DND-41 (cell line): ENCODE measurements around the gene DPP3.

Experiments used
- ATAC-seq: fragments of 200-7000 bp; cut with Tn5 transposase; 3 replicates; pipeline ENCODE4 v1.9.1; 2021; ENCODE audit warnings: low read depth; ENCODE audit not compliant: insufficient read depth
- DNase-seq: peaks from one replicate; pipeline ENCODE4 v3.0.0-alpha.2; 2020
- H2AFZ ChIP-seq: 2 replicates; pipeline ENCODE4 v1.6.0; 2012; ENCODE audit warnings: low read depth, low read length
- H3K27ac ChIP-seq: 2 replicates; pipeline ENCODE4 v1.5.1; 2012; ENCODE audit warnings: low read length, inconsistent platforms
- H3K27me3 ChIP-seq: fragments of 200-600 bp; sonication (generic); 2 replicates; pipeline ENCODE4 v1.6.0; 2012; ENCODE audit warnings: low read length, mild to moderate bottlenecking, inconsistent platforms; ENCODE audit not compliant: insufficient read depth, poor library complexity
- H3K36me3 ChIP-seq: 2 replicates; pipeline ENCODE4 v1.5.1; 2012; ENCODE audit warnings: low read length, inconsistent platforms; ENCODE audit not compliant: insufficient read depth
- H3K4me1 ChIP-seq: 2 replicates; pipeline ENCODE4 v1.5.1; 2012; ENCODE audit warnings: mild to moderate bottlenecking, low read length; ENCODE audit not compliant: insufficient read depth
- H3K4me2 ChIP-seq: 2 replicates; pipeline ENCODE4 v1.6.0; 2012; ENCODE audit warnings: mild to moderate bottlenecking, moderate library complexity, low read length, inconsistent platforms; ENCODE audit not compliant: insufficient read depth
- H3K4me3 ChIP-seq, 2 experiments: fragments of 200-600 bp in 1 of 2; shearing (Covaris generic) in 1 of 2; 2 replicates each; pipeline ENCODE4 v1.5.1; 2012 to 2016; ENCODE audit warnings: inconsistent platforms in 2 of 2, low read length in 2 of 2, mild to moderate bottlenecking in 2 of 2, low read depth in 1 of 2, moderate library complexity in 1 of 2
- H3K79me2 ChIP-seq: 2 replicates; pipeline ENCODE4 v1.6.0; 2012; ENCODE audit warnings: low read length, inconsistent platforms; ENCODE audit not compliant: insufficient read depth
- H3K9ac ChIP-seq: 2 replicates; pipeline ENCODE4 v1.6.0; 2012; ENCODE audit warnings: low read depth, mild to moderate bottlenecking, inconsistent platforms, low read length, moderate library complexity
- H3K9me3 ChIP-seq: 2 replicates; pipeline ENCODE4 v1.5.1; 2012; ENCODE audit warnings: low read length, moderate library complexity, mild to moderate bottlenecking, inconsistent platforms; ENCODE audit not compliant: insufficient read depth, severe bottlenecking
- H4K20me1 ChIP-seq: 2 replicates; pipeline ENCODE4 v1.6.0; 2012; ENCODE audit warnings: low read length; ENCODE audit not compliant: insufficient read depth
- EZH2 ChIP-seq: IDR thresholded peaks from 3 replicates; pipeline ENCODE4 v1.6.1; 2012; ENCODE audit warnings: borderline replicate concordance, low read depth, mild to moderate bottlenecking, moderate library complexity, low read length, inconsistent platforms; ENCODE audit not compliant: severe bottlenecking
- TF ChIP-seq, protein P1 (sequence below): IDR thresholded peaks from 2 replicates; pipeline ENCODE4 v1.5.1; 2012; ENCODE audit warnings: borderline replicate concordance, low read length, moderate library complexity, mild to moderate bottlenecking; ENCODE audit not compliant: poor library complexity, severe bottlenecking; ENCODE audit errors: extremely low read depth

DPP3 gene

DNA sequence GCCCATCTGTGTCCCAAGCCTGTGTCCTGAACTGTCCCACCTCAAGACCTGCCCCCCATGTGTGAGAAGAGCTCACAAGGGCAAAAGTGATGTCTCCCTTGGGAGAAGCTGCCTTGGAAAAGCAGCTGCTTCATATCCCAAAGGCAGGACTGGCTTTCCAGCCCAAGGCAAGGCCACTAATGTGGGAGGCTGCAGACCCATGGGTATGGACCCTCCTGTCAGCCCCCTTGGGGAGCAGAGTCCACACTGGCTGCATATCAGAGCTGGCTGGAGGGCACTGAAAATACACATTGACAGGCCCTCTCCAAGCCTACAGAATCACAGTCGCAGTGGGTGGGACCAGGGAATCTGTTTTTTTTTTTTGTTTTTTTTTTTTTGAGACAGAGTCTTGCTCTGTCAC lies 10.8 kb upstream of the DPP3 start:
- H3K27ac ChIP-seq: no peak overlapping the region
- no peak overlapping the region for H3K9ac ChIP-seq
- no peaks in the 10 kb centered on the region for H3K27me3 ChIP-seq
- H3K4me1 ChIP-seq: peaks cover 21% of the 10 kb centered on the region
- no peaks in the 10 kb centered on the region for H3K9me3 ChIP-seq
- no peak overlapping the region for H2AFZ ChIP-seq
- DNase-seq (no peak), ATAC-seq (no peak)
- H3K4me3 ChIP-seq: no peak overlapping the region
- no peaks in the 10 kb centered on the region; the same call in 1 of the 2 replicates for H3K36me3 ChIP-seq
- H4K20me1 ChIP-seq: no peaks in the 10 kb centered on the region
- no peaks in the 10 kb centered on the region for H3K79me2 ChIP-seq
- no peak for TF ChIP-seq EZH2
- TF ChIP-seq, protein P1, sequence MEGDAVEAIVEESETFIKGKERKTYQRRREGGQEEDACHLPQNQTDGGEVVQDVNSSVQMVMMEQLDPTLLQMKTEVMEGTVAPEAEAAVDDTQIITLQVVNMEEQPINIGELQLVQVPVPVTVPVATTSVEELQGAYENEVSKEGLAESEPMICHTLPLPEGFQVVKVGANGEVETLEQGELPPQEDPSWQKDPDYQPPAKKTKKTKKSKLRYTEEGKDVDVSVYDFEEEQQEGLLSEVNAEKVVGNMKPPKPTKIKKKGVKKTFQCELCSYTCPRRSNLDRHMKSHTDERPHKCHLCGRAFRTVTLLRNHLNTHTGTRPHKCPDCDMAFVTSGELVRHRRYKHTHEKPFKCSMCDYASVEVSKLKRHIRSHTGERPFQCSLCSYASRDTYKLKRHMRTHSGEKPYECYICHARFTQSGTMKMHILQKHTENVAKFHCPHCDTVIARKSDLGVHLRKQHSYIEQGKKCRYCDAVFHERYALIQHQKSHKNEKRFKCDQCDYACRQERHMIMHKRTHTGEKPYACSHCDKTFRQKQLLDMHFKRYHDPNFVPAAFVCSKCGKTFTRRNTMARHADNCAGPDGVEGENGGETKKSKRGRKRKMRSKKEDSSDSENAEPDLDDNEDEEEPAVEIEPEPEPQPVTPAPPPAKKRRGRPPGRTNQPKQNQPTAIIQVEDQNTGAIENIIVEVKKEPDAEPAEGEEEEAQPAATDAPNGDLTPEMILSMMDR: no peak
- H3K4me2 ChIP-seq: no peak overlapping the region

DNA sequence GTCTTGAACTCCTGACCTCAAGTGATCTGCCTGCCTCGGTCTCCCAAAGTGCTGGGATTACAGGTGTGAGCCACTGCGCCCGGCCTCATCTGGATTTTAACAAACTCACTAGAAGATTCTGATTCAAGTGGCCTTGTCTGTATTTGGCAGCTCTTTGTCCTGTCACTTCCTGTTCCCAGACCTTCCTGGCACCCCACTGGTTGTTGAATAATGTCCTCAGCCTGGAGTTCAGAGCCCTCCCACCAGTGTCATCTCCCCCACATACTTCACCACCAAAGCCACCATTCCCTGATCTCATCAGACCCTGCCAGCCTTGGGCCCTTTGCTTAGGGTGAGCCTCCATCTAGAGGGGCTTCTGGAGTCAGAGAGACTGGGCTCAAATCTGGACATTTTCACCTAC lies 10.2 kb upstream of the DPP3 start:
- TF ChIP-seq, protein P1: no peak
- TF ChIP-seq EZH2: no peak
- Histone ChIP-seq H3K79me2 (no peaks in the 10 kb centered on the region), H3K27me3 (no peaks in the 10 kb centered on the region), H3K9me3 (no peaks in the 10 kb centered on the region), H3K9ac (no peak overlapping the region), H3K4me2 (no peak overlapping the region), H3K27ac (no peak overlapping the region), H3K36me3 (no peaks in the 10 kb centered on the region; the same call in 1 of the 2 replicates), H3K4me1 (peaks cover 21% of the 10 kb centered on the region), H3K4me3 (no peak overlapping the region), H4K20me1 (no peaks in the 10 kb centered on the region), H2AFZ (no peak overlapping the region)
- ATAC-seq: no peak
- DNase-seq: no peak

DNA sequence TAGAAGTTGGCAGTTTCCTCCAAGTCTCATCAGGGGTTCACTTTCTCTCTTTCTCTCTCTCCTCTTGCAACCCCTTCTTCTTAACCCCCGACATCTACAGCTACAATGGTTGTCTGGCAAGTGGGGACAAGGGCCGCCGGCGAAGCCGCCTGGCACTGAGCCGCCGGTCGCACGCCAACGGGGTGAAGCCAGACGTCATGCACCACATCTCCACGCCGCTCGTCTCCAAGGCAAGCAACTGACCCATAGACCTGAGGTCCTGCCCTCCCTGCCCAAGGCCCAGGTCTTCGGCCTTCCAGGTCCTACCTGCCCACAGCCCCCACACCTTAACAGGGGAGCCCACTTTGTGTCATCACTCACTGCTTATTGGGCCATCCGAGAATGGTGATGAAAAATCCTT lies 9.1 kb upstream of the DPP3 start:
- DNase-seq (no peak), ATAC-seq (no peak)
- TF ChIP-seq EZH2: no peak
- TF ChIP-seq, protein P1: no peak
- no peak overlapping the region for H3K4me3 ChIP-seq
- no peaks in the 10 kb centered on the region; the same call in 1 of the 2 replicates for H3K36me3 ChIP-seq
- H3K9ac ChIP-seq: no peak overlapping the region
- H3K27ac ChIP-seq: no peak overlapping the region
- no peaks in the 10 kb centered on the region for H3K27me3 ChIP-seq
- no peaks in the 10 kb centered on the region for H3K79me2 ChIP-seq
- H4K20me1 ChIP-seq: no peaks in the 10 kb centered on the region
- H3K9me3 ChIP-seq: no peaks in the 10 kb centered on the region
- H2AFZ ChIP-seq: no peak overlapping the region
- peaks cover 18% of the 10 kb centered on the region for H3K4me1 ChIP-seq
- H3K4me2 ChIP-seq: no peak overlapping the region

GRCh38 chr11:66472054-66472453 lies 8.2 kb upstream of the DPP3 start:
- no peak for TF ChIP-seq EZH2
- TF ChIP-seq, protein P1: no peak
- H3K9ac ChIP-seq: no peak overlapping the region
- no peak overlapping the region for H3K4me3 ChIP-seq
- peaks cover 15% of the 10 kb centered on the region for H3K4me1 ChIP-seq
- DNase-seq (no peak), ATAC-seq (no peak)
- H3K9me3 ChIP-seq: no peaks in the 10 kb centered on the region
- no peaks in the 10 kb centered on the region; the same call in 1 of the 2 replicates for H3K36me3 ChIP-seq
- H3K27me3 ChIP-seq: no peaks in the 10 kb centered on the region
- H3K79me2 ChIP-seq: no peaks in the 10 kb centered on the region
- no peak overlapping the region for H3K27ac ChIP-seq
- no peak overlapping the region for H3K4me2 ChIP-seq
- H4K20me1 ChIP-seq: no peaks in the 10 kb centered on the region
- H2AFZ ChIP-seq: no peak overlapping the region
